ENCODE results near the gene PAM. TPM values are rescaled to one million over a fixed set of nuclear protein-coding genes. Genes with fewer than 3 reads are reported as not detected.

The PAM gene
- total RNA-seq, 1 experiment from 2014 or later, result 142 TPM

DNA sequence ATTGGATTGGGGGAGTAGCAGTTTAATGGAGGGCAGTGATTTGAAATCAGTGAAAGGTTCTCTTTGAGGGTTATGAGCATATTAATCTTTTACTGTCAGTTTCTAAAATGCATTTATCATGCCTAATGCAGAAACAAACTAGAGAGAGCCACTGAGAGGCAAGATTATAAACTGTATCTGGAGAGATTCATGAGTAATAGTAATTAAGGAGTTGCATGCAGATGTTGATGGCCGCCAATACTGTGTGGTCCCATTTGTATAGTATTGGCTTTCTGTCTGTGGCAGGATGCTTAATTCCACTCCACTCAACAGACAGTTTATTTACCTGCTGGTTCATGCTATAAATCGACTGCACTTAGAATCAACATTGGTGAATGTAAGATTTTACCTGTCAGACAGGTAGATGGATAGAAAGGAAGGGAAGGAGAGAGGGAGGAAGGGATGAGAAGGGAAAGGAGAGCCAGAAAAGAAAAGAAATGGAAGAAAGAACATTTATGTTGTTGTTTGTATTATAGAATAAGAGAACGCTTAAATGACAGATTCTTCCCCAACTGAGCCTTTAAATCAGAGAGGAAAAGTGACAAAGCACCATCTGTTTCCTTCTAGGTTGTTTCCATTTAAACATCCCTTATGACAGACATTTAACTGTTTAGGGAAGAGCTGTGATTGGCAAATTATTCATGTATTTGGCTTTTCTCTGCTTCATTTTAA is 146.5 kb downstream of the PAM start:
- Mint-ChIP-seq H3K4me3 (ENCODE audit: low read depth, unreplicated experiment) (no peak overlapping the region), H3K4me1 (ENCODE audit: low read depth, unreplicated experiment) (peaks cover 10% of the 10 kb centered on the region), H3K27ac (ENCODE audit: unreplicated experiment) (no peak overlapping the region), H3K27me3 (ENCODE audit: unreplicated experiment) (no peaks in the 10 kb centered on the region), H3K36me3 (ENCODE audit: insufficient read depth, unreplicated experiment) (no peaks in the 10 kb centered on the region), H3K9me3 (ENCODE audit: low read depth, unreplicated experiment) (no peaks in the 10 kb centered on the region)
- DNase-seq, result no peak
- BruUV-seq (replicated peaks), result no TSS peak
- CTCF ChIA-PET, result no interaction called here
- no peak for TF ChIP-seq CTCF (IDR thresholded peaks at IDR 0.05; ENCODE audit: unreplicated experiment)
- intact Hi-C loops (cut with micrococcal nuclease; ENCODE audit: unreplicated experiment), result no loop called here

DNA sequence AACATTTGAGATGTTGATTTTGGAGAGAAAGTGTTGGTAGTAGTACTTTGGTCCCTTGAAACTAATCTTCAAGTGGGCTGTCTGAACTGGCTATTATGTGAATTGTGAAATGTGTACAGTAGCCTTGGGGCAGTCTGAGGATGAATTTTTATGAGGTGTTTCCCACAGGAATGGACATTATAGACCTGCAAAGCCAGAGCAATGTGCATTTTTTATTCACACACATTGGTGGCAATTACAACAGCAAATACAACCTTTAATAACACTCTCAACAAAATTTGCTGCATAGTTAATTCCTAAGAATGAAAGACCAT is 147.0 kb downstream of the PAM start:
- no peaks in the 10 kb centered on the region for H3K36me3 Mint-ChIP-seq (ENCODE audit: insufficient read depth, unreplicated experiment)
- no peak overlapping the region for H3K27ac Mint-ChIP-seq (ENCODE audit: unreplicated experiment)
- no peak for TF ChIP-seq CTCF (IDR thresholded peaks at IDR 0.05; ENCODE audit: unreplicated experiment)
- no peak for DNase-seq
- no peaks in the 10 kb centered on the region for H3K9me3 Mint-ChIP-seq (ENCODE audit: low read depth, unreplicated experiment)
- CTCF ChIA-PET, result no interaction called here
- BruUV-seq (replicated peaks), result no TSS peak
- peaks cover 10% of the 10 kb centered on the region for H3K4me1 Mint-ChIP-seq (ENCODE audit: low read depth, unreplicated experiment)
- intact Hi-C loops (cut with micrococcal nuclease; ENCODE audit: unreplicated experiment), result no loop called here
- no peaks in the 10 kb centered on the region for H3K27me3 Mint-ChIP-seq (ENCODE audit: unreplicated experiment)
- no peak overlapping the region for H3K4me3 Mint-ChIP-seq (ENCODE audit: low read depth, unreplicated experiment)

GRCh38 chr5:102902647-102903046 is 147.5 kb downstream of the PAM start:
- no TSS peak for BruUV-seq (replicated peaks)
- DNase-seq, result no peak
- Mint-ChIP-seq H3K4me3 (ENCODE audit: low read depth, unreplicated experiment) (no peak overlapping the region), H3K27ac (ENCODE audit: unreplicated experiment) (no peak overlapping the region), H3K36me3 (ENCODE audit: insufficient read depth, unreplicated experiment) (no peaks in the 10 kb centered on the region), H3K27me3 (ENCODE audit: unreplicated experiment) (no peaks in the 10 kb centered on the region), H3K9me3 (ENCODE audit: low read depth, unreplicated experiment) (no peaks in the 10 kb centered on the region), H3K4me1 (ENCODE audit: low read depth, unreplicated experiment) (peaks cover 10% of the 10 kb centered on the region)
- no peak for TF ChIP-seq CTCF (IDR thresholded peaks at IDR 0.05; ENCODE audit: unreplicated experiment)
- intact Hi-C loops (cut with micrococcal nuclease; ENCODE audit: unreplicated experiment), result no loop called here
- CTCF ChIA-PET, result no interaction called here

GRCh38 chr5:102903074-102903871 is 148.2 kb downstream of the PAM start:
- no peaks in the 10 kb centered on the region for H3K9me3 Mint-ChIP-seq (ENCODE audit: low read depth, unreplicated experiment)
- intact Hi-C loops (cut with micrococcal nuclease; ENCODE audit: unreplicated experiment), result no loop called here
- BruUV-seq (replicated peaks), result no TSS peak
- CTCF ChIA-PET, result interaction anchor here (0.5 to 0.9 kb wide), 2 partner anchors 222 to 595 kb away, joined by 3 to 4 read pairs; no protein-coding TSS in a partner anchor
- no peak for DNase-seq
- no peak overlapping the region for H3K27ac Mint-ChIP-seq (ENCODE audit: unreplicated experiment)
- no peaks in the 10 kb centered on the region for H3K27me3 Mint-ChIP-seq (ENCODE audit: unreplicated experiment)
- peaks cover 10% of the 10 kb centered on the region for H3K4me1 Mint-ChIP-seq (ENCODE audit: low read depth, unreplicated experiment)
- no peak overlapping the region for H3K4me3 Mint-ChIP-seq (ENCODE audit: low read depth, unreplicated experiment)
- H3K36me3 Mint-ChIP-seq (ENCODE audit: insufficient read depth, unreplicated experiment), result no peaks in the 10 kb centered on the region
- TF ChIP-seq CTCF (IDR thresholded peaks at IDR 0.05; ENCODE audit: unreplicated experiment), result no peak
